ENCODE measurements around the gene EDC4. TPM values are rescaled to one million over a fixed set of nuclear protein-coding genes. Genes with fewer than 3 reads are reported as not detected.

Gene EDC4
- total and polyA plus RNA-seq, 9 of the 15 experiments (the other 6 are each of a cell fraction or from before 2014, with no cell fraction given) = 1.1 to 131 (median 74.0) TPM

- TF ChIP-seq, protein P1, sequence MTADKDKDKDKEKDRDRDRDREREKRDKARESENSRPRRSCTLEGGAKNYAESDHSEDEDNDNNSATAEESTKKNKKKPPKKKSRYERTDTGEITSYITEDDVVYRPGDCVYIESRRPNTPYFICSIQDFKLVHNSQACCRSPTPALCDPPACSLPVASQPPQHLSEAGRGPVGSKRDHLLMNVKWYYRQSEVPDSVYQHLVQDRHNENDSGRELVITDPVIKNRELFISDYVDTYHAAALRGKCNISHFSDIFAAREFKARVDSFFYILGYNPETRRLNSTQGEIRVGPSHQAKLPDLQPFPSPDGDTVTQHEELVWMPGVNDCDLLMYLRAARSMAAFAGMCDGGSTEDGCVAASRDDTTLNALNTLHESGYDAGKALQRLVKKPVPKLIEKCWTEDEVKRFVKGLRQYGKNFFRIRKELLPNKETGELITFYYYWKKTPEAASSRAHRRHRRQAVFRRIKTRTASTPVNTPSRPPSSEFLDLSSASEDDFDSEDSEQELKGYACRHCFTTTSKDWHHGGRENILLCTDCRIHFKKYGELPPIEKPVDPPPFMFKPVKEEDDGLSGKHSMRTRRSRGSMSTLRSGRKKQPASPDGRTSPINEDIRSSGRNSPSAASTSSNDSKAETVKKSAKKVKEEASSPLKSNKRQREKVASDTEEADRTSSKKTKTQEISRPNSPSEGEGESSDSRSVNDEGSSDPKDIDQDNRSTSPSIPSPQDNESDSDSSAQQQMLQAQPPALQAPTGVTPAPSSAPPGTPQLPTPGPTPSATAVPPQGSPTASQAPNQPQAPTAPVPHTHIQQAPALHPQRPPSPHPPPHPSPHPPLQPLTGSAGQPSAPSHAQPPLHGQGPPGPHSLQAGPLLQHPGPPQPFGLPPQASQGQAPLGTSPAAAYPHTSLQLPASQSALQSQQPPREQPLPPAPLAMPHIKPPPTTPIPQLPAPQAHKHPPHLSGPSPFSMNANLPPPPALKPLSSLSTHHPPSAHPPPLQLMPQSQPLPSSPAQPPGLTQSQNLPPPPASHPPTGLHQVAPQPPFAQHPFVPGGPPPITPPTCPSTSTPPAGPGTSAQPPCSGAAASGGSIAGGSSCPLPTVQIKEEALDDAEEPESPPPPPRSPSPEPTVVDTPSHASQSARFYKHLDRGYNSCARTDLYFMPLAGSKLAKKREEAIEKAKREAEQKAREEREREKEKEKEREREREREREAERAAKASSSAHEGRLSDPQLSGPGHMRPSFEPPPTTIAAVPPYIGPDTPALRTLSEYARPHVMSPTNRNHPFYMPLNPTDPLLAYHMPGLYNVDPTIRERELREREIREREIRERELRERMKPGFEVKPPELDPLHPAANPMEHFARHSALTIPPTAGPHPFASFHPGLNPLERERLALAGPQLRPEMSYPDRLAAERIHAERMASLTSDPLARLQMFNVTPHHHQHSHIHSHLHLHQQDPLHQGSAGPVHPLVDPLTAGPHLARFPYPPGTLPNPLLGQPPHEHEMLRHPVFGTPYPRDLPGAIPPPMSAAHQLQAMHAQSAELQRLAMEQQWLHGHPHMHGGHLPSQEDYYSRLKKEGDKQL (CRISPR knock-in tag; IDR thresholded peaks at IDR 0.05; ENCODE audit: borderline replicate concordance) = no peak
- TF ChIP-seq ESRRB (CRISPR knock-in tag; IDR thresholded peaks at IDR 0.05; ENCODE audit: borderline replicate concordance) (no peak), CBX1 (IDR thresholded peaks at IDR 0.05; ENCODE audit: low read depth) (no peak), ZNF445 (CRISPR knock-in tag; IDR thresholded peaks at IDR 0.05; ENCODE audit: low read depth) (no peak), EP300 (IDR thresholded peaks at IDR 0.05; ENCODE audit: low read length) (no peak), NFE2 (IDR thresholded peaks at IDR 0.05; ENCODE audit: low read depth) (no peak), CHAMP1 (IDR thresholded peaks at IDR 0.05) (no peak), TRIM25 (IDR thresholded peaks at IDR 0.05; ENCODE audit: borderline replicate concordance) (no peak), MAFG (tag; conservative IDR thresholded peaks at IDR 0.05) (no peak), NFYB (IDR thresholded peaks at IDR 0.05; ENCODE audit: extremely low read depth, insufficient read length) (peak; percentile 39), RNF219 (CRISPR knock-in tag; IDR thresholded peaks at IDR 0.05) (no peak), SREBF1 (IDR thresholded peaks at IDR 0.05; ENCODE audit: borderline replicate concordance, low read depth, low read length) (no peak), ZNF24 (IDR thresholded peaks at IDR 0.05) (no peak), ZBED1 (IDR thresholded peaks at IDR 0.05) (no peak)
- TF ChIP-seq, protein P2, sequence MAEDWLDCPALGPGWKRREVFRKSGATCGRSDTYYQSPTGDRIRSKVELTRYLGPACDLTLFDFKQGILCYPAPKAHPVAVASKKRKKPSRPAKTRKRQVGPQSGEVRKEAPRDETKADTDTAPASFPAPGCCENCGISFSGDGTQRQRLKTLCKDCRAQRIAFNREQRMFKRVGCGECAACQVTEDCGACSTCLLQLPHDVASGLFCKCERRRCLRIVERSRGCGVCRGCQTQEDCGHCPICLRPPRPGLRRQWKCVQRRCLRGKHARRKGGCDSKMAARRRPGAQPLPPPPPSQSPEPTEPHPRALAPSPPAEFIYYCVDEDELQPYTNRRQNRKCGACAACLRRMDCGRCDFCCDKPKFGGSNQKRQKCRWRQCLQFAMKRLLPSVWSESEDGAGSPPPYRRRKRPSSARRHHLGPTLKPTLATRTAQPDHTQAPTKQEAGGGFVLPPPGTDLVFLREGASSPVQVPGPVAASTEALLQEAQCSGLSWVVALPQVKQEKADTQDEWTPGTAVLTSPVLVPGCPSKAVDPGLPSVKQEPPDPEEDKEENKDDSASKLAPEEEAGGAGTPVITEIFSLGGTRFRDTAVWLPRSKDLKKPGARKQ (CRISPR knock-in tag; IDR thresholded peaks at IDR 0.05) = no peak
Measured at GRCh38 chr16:67884684-67885083, 11.8 kb downstream of the EDC4 start, which contains the start of gene NRN1L (continued).
